Measurements from ENCODE around the gene KCNK16.

GRCh38 chr6:39343396-39343870 lies 20.9 kb upstream of the KCNK16 start:
- TF ChIP-seq CTCF (IDR thresholded peaks at IDR 0.05) (no peak), POLR2AphosphoS5 (IDR thresholded peaks at IDR 0.05) (no peak)
